Camera-type eye (tissue), 1 donor: ENCODE results near the gene OTULIN. TPM values are rescaled to one million over a fixed set of nuclear protein-coding genes. Genes with fewer than 3 reads are reported as not detected.

Experiments
- total RNA-seq: library from RNA; depleted of rRNA; stranded (reverse); fragments of >200 nt; gene quantifications from one replicate; pipeline ENCODE4 v1.2.3, GENCODE V29; 2014

Gene OTULIN
- total RNA-seq, result 26.6 TPM

DNA sequence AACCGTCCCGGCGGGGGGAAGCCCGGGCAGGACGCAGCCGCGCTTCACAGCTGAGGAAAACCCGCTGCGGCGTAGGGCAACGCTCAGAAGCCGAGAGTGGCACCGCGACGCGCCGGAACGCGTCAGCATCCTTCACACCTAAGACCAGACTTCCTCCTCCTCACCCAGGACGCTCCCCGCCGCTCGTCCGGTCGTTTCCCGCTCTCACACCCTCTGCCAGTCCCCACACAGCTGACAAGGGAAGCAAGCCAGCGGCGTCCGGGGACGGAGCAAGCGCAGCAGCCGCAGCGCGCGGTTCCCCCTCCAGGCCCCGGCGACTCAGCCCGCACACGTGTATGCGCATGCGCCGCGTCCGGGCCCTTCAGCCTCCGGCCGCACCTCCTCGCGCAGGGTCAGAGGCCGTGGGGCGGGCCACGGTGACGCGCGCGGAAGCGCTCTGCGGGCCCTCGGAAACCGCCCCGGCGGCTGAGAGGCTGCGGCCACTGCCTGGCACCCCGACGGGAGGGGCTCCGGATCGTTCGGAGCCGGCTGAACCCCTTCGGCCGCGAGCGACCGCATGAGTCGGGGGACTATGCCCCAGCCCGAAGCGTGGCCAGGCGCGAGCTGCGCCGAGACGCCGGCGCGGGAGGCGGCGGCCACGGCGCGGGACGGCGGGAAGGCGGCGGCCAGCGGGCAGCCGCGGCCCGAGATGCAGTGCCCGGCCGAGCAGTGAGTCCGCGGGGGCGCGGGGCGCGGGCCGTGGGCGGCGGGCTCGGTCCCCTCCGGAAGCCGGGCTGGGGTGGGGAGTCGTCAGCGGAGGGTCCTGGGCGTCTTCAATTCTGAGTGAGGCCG, at the start of gene OTULIN:
Gene OTULIN, plus strand, starts transcription at position 449 of the 831 bp plus-strand sequence. Its CDS starts 108 bp downstream, at position 557.

Other genes with a start within 250 kb of the OTULIN start
- 12.1 TPM for gene OTULINL, start 82.9 kb upstream of the OTULIN start, total RNA-seq
- 50.7 TPM for gene ANKH, start 207.1 kb downstream of the OTULIN start, total RNA-seq